ENCODE results near the gene FOXS1. TPM values are rescaled to one million over a fixed set of nuclear protein-coding genes. Genes with fewer than 3 reads are reported as not detected.

Gene FOXS1
- polyA plus RNA-seq, 3 donors, result not detected

GRCh38 chr20:31842471-31843157 lies 2.8 kb downstream of the FOXS1 start:
- Mint-ChIP-seq H3K27me3 (ENCODE audit: low read depth in 3 of 3) (peaks cover 5 to 16% (median 10%) of the 10 kb centered on the region in 3 donors), H3K4me3 (peak overlapping the region in 1 of 2 donors; percentile 15), H3K4me1 (no peaks in the 10 kb centered on the region), H3K27ac (no peak overlapping the region), H3K36me3 (no peaks in the 10 kb centered on the region), H3K9me3 (peaks cover 0 to 2% (median 0%) of the 10 kb centered on the region in 7 donors)
- Histone ChIP-seq H3K9me3 (replicated peaks in 1 of 2; ENCODE audit: control insufficient read depth in 1 of 2, insufficient read depth in 1 of 2, low read length in 2 of 2) (no peaks in the 10 kb centered on the region), H4K20me1 (ENCODE audit: insufficient read depth, low read length) (no peaks in the 10 kb centered on the region), H3K27me3 (ENCODE audit: control insufficient read depth in 2 of 2, insufficient read depth in 2 of 2, low read length in 2 of 2) (peaks cover 0 to 26% of the 10 kb centered on the region in 2 donors), H2AFZ (ENCODE audit: insufficient read depth, low read depth, low read length, poor library complexity, severe bottlenecking) (no peak overlapping the region), H3K4me1 (ENCODE audit: control insufficient read depth in 1 of 2, insufficient read depth in 2 of 2, low read length in 2 of 2) (peaks cover 17 to 22% of the 10 kb centered on the region in 2 donors), H3K36me3 (replicated peaks in 1 of 2; ENCODE audit: control insufficient read depth in 1 of 2, insufficient read depth in 2 of 2, low read length in 2 of 2) (no peaks in the 10 kb centered on the region), H3K4me2 (replicated peaks; ENCODE audit: extremely low read depth, low read length, poor library complexity, severe bottlenecking) (no peak overlapping the region), H3K79me2 (ENCODE audit: insufficient read depth, low read length) (no peaks in the 10 kb centered on the region), H3K9ac (ENCODE audit: insufficient read depth, low read length, poor library complexity, severe bottlenecking) (no peak overlapping the region), H3K27ac (ENCODE audit: low read depth in 1 of 2, low read length in 2 of 2) (no peak overlapping the region), H3K4me3 (replicated peaks in 1 of 3; ENCODE audit: low read depth in 2 of 3, low read length in 3 of 3) (no peak overlapping the region)
- DNase-seq, result no peak
- intact Hi-C loops (cut with micrococcal nuclease), result no loop called here
- TF ChIP-seq CTCF (IDR thresholded peaks at IDR 0.05), result no peak
- 90% methylated on average over 5 of the region's 12 CpGs for WGBS (ENCODE audit: insufficient coverage)

DNA sequence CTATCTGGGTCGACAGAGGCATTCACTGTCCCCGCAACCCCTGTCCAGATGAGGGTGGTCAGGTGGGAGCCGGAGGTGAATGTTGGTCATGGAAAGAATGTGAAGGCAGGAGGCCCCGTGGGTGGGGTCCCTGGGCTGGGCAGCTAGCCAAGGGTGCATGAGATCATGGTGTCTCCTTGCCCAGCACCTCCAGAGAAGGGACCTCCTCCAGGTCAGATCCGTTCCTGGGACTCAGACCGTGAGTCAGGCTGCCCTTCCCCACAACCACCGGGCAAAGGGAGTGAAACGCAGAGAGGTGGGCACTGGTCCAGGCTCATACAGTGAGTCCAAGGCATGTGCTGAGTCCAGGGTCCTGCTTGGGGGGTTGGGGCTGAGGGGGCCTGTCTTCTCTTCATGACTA lies 3.5 kb downstream of the FOXS1 start:
- Mint-ChIP-seq H3K9me3 (peaks cover 0 to 2% (median 0%) of the 10 kb centered on the region in 7 donors), H3K4me3 (no peak overlapping the region), H3K36me3 (no peaks in the 10 kb centered on the region), H3K4me1 (no peaks in the 10 kb centered on the region), H3K27ac (no peak overlapping the region), H3K27me3 (ENCODE audit: low read depth in 3 of 3) (peaks cover 8 to 16% (median 9%) of the 10 kb centered on the region in 3 donors)
- H3K36me3 ChIP-seq (replicated peaks in 1 of 2; ENCODE audit: control insufficient read depth in 1 of 2, insufficient read depth in 2 of 2, low read length in 2 of 2), result no peaks in the 10 kb centered on the region
- DNase-seq, result no peak
- H3K4me2 ChIP-seq (replicated peaks; ENCODE audit: extremely low read depth, low read length, poor library complexity, severe bottlenecking), result no peak overlapping the region
- intact Hi-C loops (cut with micrococcal nuclease), result no loop called here
- no peaks in the 10 kb centered on the region for H3K9me3 ChIP-seq (replicated peaks in 1 of 2; ENCODE audit: control insufficient read depth in 1 of 2, insufficient read depth in 1 of 2, low read length in 2 of 2)
- peaks cover 0 to 31% of the 10 kb centered on the region in 2 donors for H3K27me3 ChIP-seq (ENCODE audit: control insufficient read depth in 2 of 2, insufficient read depth in 2 of 2, low read length in 2 of 2)
- no peak overlapping the region for H2AFZ ChIP-seq (ENCODE audit: insufficient read depth, low read depth, low read length, poor library complexity, severe bottlenecking)
- no peaks in the 10 kb centered on the region for H3K79me2 ChIP-seq (ENCODE audit: insufficient read depth, low read length)
- H3K27ac ChIP-seq (ENCODE audit: low read depth in 1 of 2, low read length in 2 of 2), result no peak overlapping the region
- H4K20me1 ChIP-seq (ENCODE audit: insufficient read depth, low read length), result no peaks in the 10 kb centered on the region
- no peak overlapping the region for H3K9ac ChIP-seq (ENCODE audit: insufficient read depth, low read length, poor library complexity, severe bottlenecking)
- TF ChIP-seq CTCF (IDR thresholded peaks at IDR 0.05), result no peak
- no peak overlapping the region for H3K4me3 ChIP-seq (replicated peaks in 1 of 3; ENCODE audit: low read depth in 2 of 3, low read length in 3 of 3)
- peaks cover 23 to 29% of the 10 kb centered on the region in 2 donors for H3K4me1 ChIP-seq (ENCODE audit: control insufficient read depth in 1 of 2, insufficient read depth in 2 of 2, low read length in 2 of 2)
- 87% methylated on average over 4 of the region's 8 CpGs for WGBS (ENCODE audit: insufficient coverage)

All from CD14-positive monocyte (primary cell).